ENCODE data around the gene ZKSCAN8. TPM values are rescaled to one million over a fixed set of nuclear protein-coding genes. Genes with fewer than 3 reads are reported as not detected.

Gene ZKSCAN8
- total RNA-seq, 1 donor from 2014 or later: 51.7 TPM

DNA sequence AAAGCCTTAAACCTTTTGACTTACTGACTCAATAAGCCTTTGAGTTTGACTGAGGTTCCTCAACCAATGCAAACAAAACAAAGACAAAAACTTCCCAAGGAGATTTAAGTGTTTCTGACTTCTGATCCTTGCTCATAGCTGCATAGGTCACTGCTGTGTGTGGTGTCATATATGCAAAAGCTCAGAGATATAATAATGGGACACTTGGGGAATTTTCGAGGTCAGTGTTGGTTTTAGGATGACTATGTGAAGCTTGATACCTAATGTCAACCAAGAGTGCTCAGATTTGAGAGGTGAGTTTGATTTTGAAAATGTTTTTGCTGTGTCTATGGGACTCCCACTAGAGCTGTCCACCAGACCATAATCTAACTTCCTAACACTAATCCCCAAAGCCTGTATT is 26.2 kb downstream of the ZKSCAN8 start:
- Mint-ChIP-seq H3K4me3 (no peak overlapping the region), H3K9me3 (peaks cover 9% of the 10 kb centered on the region), H3K36me3 (peaks cover 23% of the 10 kb centered on the region), H3K4me1 (no peaks in the 10 kb centered on the region), H3K27me3 (ENCODE audit: low read depth) (peaks cover 13% of the 10 kb centered on the region), H3K27ac (no peak overlapping the region)
- TF ChIP-seq, protein P1, sequence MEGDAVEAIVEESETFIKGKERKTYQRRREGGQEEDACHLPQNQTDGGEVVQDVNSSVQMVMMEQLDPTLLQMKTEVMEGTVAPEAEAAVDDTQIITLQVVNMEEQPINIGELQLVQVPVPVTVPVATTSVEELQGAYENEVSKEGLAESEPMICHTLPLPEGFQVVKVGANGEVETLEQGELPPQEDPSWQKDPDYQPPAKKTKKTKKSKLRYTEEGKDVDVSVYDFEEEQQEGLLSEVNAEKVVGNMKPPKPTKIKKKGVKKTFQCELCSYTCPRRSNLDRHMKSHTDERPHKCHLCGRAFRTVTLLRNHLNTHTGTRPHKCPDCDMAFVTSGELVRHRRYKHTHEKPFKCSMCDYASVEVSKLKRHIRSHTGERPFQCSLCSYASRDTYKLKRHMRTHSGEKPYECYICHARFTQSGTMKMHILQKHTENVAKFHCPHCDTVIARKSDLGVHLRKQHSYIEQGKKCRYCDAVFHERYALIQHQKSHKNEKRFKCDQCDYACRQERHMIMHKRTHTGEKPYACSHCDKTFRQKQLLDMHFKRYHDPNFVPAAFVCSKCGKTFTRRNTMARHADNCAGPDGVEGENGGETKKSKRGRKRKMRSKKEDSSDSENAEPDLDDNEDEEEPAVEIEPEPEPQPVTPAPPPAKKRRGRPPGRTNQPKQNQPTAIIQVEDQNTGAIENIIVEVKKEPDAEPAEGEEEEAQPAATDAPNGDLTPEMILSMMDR (IDR thresholded peaks at IDR 0.05; ENCODE audit: unreplicated experiment): no peak
- DNase-seq (ENCODE audit: low spot score in 2 of 2, unreplicated experiment in 2 of 2): no peak

DNA sequence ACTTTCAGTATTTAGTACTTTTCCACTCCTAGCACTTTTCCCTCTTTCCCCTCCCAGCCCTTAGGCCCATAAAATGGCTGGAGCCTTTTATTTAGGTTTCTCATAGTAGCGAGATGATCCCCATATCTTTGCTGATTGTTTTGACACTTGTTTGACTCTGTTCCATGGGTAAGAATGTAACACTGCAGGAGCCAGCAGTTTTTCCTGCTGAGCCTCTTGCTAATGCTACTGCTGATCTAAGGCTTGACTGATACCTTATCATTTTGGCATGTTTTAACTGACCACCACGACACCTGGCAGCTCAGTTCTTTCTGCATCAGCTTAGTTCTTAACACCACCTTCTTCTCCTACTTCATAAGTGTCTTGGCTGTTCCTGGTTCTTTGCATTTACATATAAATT is 29.6 kb downstream of the ZKSCAN8 start:
- peaks cover 16% of the 10 kb centered on the region for H3K27me3 Mint-ChIP-seq (ENCODE audit: low read depth)
- H3K27ac Mint-ChIP-seq: no peak overlapping the region
- peaks cover 13% of the 10 kb centered on the region for H3K9me3 Mint-ChIP-seq
- no peak for DNase-seq (ENCODE audit: low spot score in 2 of 2, unreplicated experiment in 2 of 2)
- TF ChIP-seq, protein P1 (IDR thresholded peaks at IDR 0.05; ENCODE audit: unreplicated experiment): no peak
- peaks cover 22% of the 10 kb centered on the region for H3K36me3 Mint-ChIP-seq
- H3K4me1 Mint-ChIP-seq: no peaks in the 10 kb centered on the region
- no peak overlapping the region for H3K4me3 Mint-ChIP-seq

DNA sequence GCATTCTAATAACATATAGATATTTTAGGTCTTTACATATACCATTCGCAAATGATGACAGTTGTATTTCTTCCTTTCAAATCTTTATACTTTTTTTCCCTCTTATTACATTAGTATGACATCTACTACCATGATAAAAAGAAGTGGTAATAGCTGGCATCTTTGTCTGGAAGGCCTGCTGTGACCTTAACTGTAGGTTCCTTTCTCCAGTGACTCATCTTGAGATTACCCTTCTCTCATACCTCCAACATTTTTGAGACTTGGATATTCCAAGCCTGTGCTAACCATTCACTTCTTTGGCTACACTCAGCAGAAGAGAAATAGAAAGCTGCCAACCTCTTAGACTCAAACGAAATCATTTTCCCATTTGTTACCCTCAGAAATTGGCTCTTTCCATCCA is 30.3 kb downstream of the ZKSCAN8 start:
- Mint-ChIP-seq H3K4me1 (no peaks in the 10 kb centered on the region), H3K4me3 (no peak overlapping the region), H3K9me3 (peaks cover 18% of the 10 kb centered on the region), H3K27me3 (ENCODE audit: low read depth) (peaks cover 18% of the 10 kb centered on the region), H3K36me3 (peaks cover 20% of the 10 kb centered on the region), H3K27ac (no peak overlapping the region)
- DNase-seq (ENCODE audit: low spot score in 2 of 2, unreplicated experiment in 2 of 2): no peak
- TF ChIP-seq, protein P1 (IDR thresholded peaks at IDR 0.05; ENCODE audit: unreplicated experiment): no peak

DNA sequence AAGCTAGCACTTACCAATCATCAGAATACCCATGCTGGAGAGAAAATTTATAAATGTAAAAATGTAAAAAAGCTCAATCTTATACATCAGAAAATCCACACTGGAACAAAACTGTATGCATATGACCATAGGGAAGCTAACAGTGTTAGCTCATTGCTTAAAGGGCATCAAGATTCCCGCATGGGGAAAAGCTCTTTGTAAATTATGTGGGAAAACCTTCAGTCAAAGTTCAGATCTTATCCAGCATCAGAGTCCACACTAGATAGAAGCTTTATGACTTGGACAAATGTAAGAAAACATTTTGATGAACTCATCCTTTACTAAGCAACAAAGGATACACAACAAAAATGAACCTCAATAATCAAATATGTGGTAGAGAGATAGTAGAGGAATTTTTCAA is 34.7 kb downstream of the ZKSCAN8 start:
- Mint-ChIP-seq H3K27me3 (ENCODE audit: low read depth) (peaks cover 34% of the 10 kb centered on the region), H3K36me3 (peaks cover 7% of the 10 kb centered on the region), H3K27ac (no peak overlapping the region), H3K4me3 (no peak overlapping the region), H3K4me1 (no peaks in the 10 kb centered on the region), H3K9me3 (peaks cover 20% of the 10 kb centered on the region)
- no peak for DNase-seq (ENCODE audit: low spot score in 2 of 2, unreplicated experiment in 2 of 2)
- TF ChIP-seq, protein P1 (IDR thresholded peaks at IDR 0.05; ENCODE audit: unreplicated experiment): no peak

DNA sequence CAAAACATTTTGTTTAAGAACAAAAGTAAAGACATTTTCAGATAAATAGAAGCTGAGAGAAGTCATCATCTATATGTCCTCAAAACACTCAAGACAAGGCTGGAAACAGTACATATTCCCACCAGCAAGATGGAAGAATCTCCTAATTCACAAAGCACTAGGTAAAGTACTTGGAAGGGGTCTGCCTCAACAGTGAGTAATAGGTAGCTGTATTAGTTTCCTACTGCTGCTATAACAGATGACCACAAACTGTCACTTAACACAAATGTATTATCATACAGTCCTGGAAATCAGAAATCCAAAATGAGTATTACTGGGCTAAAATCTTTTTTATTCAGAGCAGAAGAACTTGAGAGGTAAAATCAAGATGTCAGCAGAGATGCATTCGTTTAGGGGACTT is 40.6 kb downstream of the ZKSCAN8 start:
- peaks cover 16% of the 10 kb centered on the region for H3K27me3 Mint-ChIP-seq (ENCODE audit: low read depth)
- peaks cover 36% of the 10 kb centered on the region for H3K9me3 Mint-ChIP-seq
- H3K4me1 Mint-ChIP-seq: no peaks in the 10 kb centered on the region
- H3K36me3 Mint-ChIP-seq: no peaks in the 10 kb centered on the region
- TF ChIP-seq, protein P1 (IDR thresholded peaks at IDR 0.05; ENCODE audit: unreplicated experiment): no peak
- H3K27ac Mint-ChIP-seq: no peak overlapping the region
- DNase-seq (ENCODE audit: low spot score in 2 of 2, unreplicated experiment in 2 of 2): no peak
- H3K4me3 Mint-ChIP-seq: no peak overlapping the region

All from mesothelial cell of epicardium (in vitro differentiated cells).